HEK293 (cell line): ENCODE measurements around the gene CWC25.

Experiments used
- CTCF ChIA-PET: fragments of 350-600 bp; formaldehyde crosslinking; extraction: SDS; loops from one replicate; lab custom pipeline; 2021; ENCODE audit warnings: antibody characterized with exemption; lab: Yijun Ruan, JAX
- POLR2A ChIA-PET: fragments of 300-600 bp; formaldehyde crosslinking; extraction: SDS; loops from one replicate; lab custom pipeline; 2020; ENCODE audit warnings: antibody characterized with exemption, inconsistent platforms; lab: Yijun Ruan, JAX
- H3K27ac ChIP-seq: fragments of 200-500 bp; sonication (Bioruptor generic); 2 replicates; pipeline ENCODE4 v1.5.1; 2014; ENCODE audit warnings: low read depth, low read length, control low read depth, inconsistent platforms; ENCODE audit errors: extremely low read depth
- H3K36me3 ChIP-seq, 2 experiments: fragments of 200-500 bp in 1 of 2; sonication (Bioruptor generic) in 1 of 2; 1 replicate in 1 of 2; 2 replicates in 1 of 2; pipeline ENCODE4 v1.5.1; 2014 to 2017; ENCODE audit warnings: inconsistent platforms in 2 of 2, low read length in 2 of 2; ENCODE audit not compliant: control insufficient read depth in 2 of 2, insufficient read depth in 1 of 2
- H3K4me1 ChIP-seq: fragments of 200-500 bp; sonication (Bioruptor generic); 2 replicates; pipeline ENCODE4 v1.5.1; 2014; ENCODE audit warnings: mild to moderate bottlenecking, low read length, inconsistent platforms; ENCODE audit not compliant: control insufficient read depth, insufficient read depth
- H3K4me3 ChIP-seq: 2 replicates; pipeline ENCODE4 v1.5.1; 2011; ENCODE audit warnings: low read depth, mild to moderate bottlenecking, control low read depth, low read length, moderate library complexity
- H3K9me3 ChIP-seq: fragments of 200-500 bp; sonication (Bioruptor generic); 2 replicates; pipeline ENCODE4 v1.5.1; 2014; ENCODE audit warnings: low read depth, low read length, inconsistent platforms; ENCODE audit not compliant: control insufficient read depth, insufficient read depth
- ATF2 ChIP-seq: fragments of 450-650 bp; formaldehyde crosslinking; IDR thresholded peaks from 2 replicates; pipeline ENCODE4 v1.5.1; 2016; ENCODE audit warnings: missing biosample characterization, missing genetic modification characterization, low read depth
- GLI4 ChIP-seq: fragments of 450-650 bp; formaldehyde crosslinking; IDR thresholded peaks from 2 replicates; pipeline ENCODE4 v1.5.1; 2016; ENCODE audit warnings: missing biosample characterization, missing genetic modification characterization
- GLIS1 ChIP-seq: fragments of 450-650 bp; formaldehyde crosslinking; IDR thresholded peaks from 2 replicates; pipeline ENCODE4 v1.5.1; 2016; ENCODE audit warnings: missing biosample characterization, missing genetic modification characterization
- ZFP3 ChIP-seq: fragments of 450-650 bp; formaldehyde crosslinking; IDR thresholded peaks from 2 replicates; pipeline ENCODE4 v1.5.1; 2016; ENCODE audit warnings: low read depth, missing biosample characterization, missing genetic modification characterization
- ZNF121 ChIP-seq: fragments of 450-650 bp; formaldehyde crosslinking; IDR thresholded peaks from 2 replicates; pipeline ENCODE4 v1.5.1; 2016; ENCODE audit warnings: missing biosample characterization, missing genetic modification characterization
- ZNF169 ChIP-seq: fragments of 450-650 bp; formaldehyde crosslinking; IDR thresholded peaks from 2 replicates; pipeline ENCODE4 v1.5.1; 2016; ENCODE audit warnings: missing biosample characterization, missing genetic modification characterization
- ZNF544 ChIP-seq: fragments of 450-650 bp; formaldehyde crosslinking; IDR thresholded peaks from 2 replicates; pipeline ENCODE4 v1.5.0; 2017; ENCODE audit warnings: missing biosample characterization, missing genetic modification characterization
- ZNF555 ChIP-seq: fragments of 450-650 bp; formaldehyde crosslinking; conservative IDR thresholded peaks from 2 replicates; pipeline ENCODE4 v1.5.1; 2017; ENCODE audit warnings: missing biosample characterization, mild to moderate bottlenecking, missing genetic modification characterization, inconsistent platforms
- ZNF561 ChIP-seq: fragments of 450-650 bp; IDR thresholded peaks from 2 replicates; pipeline ENCODE4 v1.5.1; 2018; ENCODE audit warnings: missing biosample characterization, missing genetic modification characterization, borderline replicate concordance
- ZNF626 ChIP-seq: fragments of 450-650 bp; sonication (Bioruptor Pico); formaldehyde crosslinking; IDR thresholded peaks from 2 replicates; pipeline ENCODE4 v1.5.1; 2018; ENCODE audit warnings: missing biosample characterization, missing genetic modification characterization, inconsistent platforms
- ZNF639 ChIP-seq: fragments of 450-650 bp; formaldehyde crosslinking; IDR thresholded peaks from 2 replicates; pipeline ENCODE4 v1.5.1; 2016; ENCODE audit warnings: missing biosample characterization, missing genetic modification characterization
- ZNF658 ChIP-seq: fragments of 450-650 bp; formaldehyde crosslinking; IDR thresholded peaks from 2 replicates; pipeline ENCODE4; 2016; ENCODE audit warnings: missing biosample characterization, missing genetic modification characterization
- ZNF707 ChIP-seq: fragments of 450-650 bp; formaldehyde crosslinking; IDR thresholded peaks from 2 replicates; pipeline ENCODE4 v1.5.1; 2016; ENCODE audit warnings: missing biosample characterization, missing genetic modification characterization
- ZNF837 ChIP-seq: fragments of 450-650 bp; formaldehyde crosslinking; IDR thresholded peaks from 2 replicates; pipeline ENCODE4 v1.5.1; 2016; ENCODE audit warnings: missing biosample characterization, missing genetic modification characterization
- ZSCAN16 ChIP-seq: fragments of 450-650 bp; formaldehyde crosslinking; IDR thresholded peaks from 2 replicates; pipeline ENCODE4 v1.5.1; 2016; ENCODE audit warnings: missing biosample characterization, missing genetic modification characterization
- TF ChIP-seq, protein P1 (sequence below): fragments of 450-650 bp; formaldehyde crosslinking; IDR thresholded peaks from 2 replicates; pipeline ENCODE4 v1.5.1; 2016; ENCODE audit warnings: missing biosample characterization, missing genetic modification characterization
- TF ChIP-seq, protein P2 (sequence below): IDR thresholded peaks from 2 replicates; pipeline ENCODE4 v1.6.1; 2011; ENCODE audit warnings: mild to moderate bottlenecking, low read depth, low read length, borderline replicate concordance
- TF ChIP-seq, protein P3 (sequence below): fragments of 450-650 bp; formaldehyde crosslinking; conservative IDR thresholded peaks from 2 replicates; pipeline ENCODE4 v1.5.1; 2016; ENCODE audit warnings: low read depth, missing biosample characterization, missing genetic modification characterization

The CWC25 gene

DNA sequence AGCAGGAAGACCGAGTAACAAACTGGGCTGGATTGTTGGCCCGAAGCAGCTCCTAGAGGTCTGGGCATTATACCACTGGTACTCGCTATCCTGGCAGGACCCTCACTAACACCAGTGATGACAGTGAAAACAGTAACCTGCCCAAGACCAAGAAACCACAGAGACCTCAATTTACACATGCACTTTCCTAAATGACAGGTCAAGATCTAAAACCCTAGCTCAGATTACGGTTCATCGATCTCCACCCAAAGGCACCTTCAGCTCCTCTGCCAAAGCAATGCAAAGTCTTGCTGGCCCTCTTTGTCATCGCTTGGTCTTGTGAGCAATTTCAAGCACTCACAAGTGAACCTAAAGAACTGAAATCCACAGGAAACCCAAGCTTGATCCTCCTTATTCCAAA, 27.3 kb downstream of the CWC25 start:
- CTCF ChIA-PET = interaction anchor here (0.6 to 1.6 kb wide), 3 partner anchors 9 to 348 kb away, joined by 3 to 8 read pairs (median 6); no protein-coding TSS in a partner anchor

GRCh38 chr17:38797158-38797490, 28.0 kb downstream of the CWC25 start:
- no peak overlapping the region for H3K4me3 ChIP-seq
- peak; percentile 16; the same call in 1 of the 2 replicates for TF ChIP-seq GLIS1 (tag by site-specific recombination)
- no peak for TF ChIP-seq ZNF555 (tag by site-specific recombination)
- H3K36me3 ChIP-seq = peaks cover 29 to 53% of the 10 kb centered on the region in 2 experiments
- no peak overlapping the region for H3K27ac ChIP-seq
- H3K9me3 ChIP-seq = no peaks in the 10 kb centered on the region
- POLR2A ChIA-PET = interaction anchor here (0.6 to 0.9 kb wide), 2 partner anchors 51 to 140 kb away, joined by 3 to 5 read pairs; no protein-coding TSS in a partner anchor
- CTCF ChIA-PET = interaction anchor here (1.3 to 1.6 kb wide), 2 partner anchors 8 to 35 kb away, joined by 6 to 8 read pairs; no protein-coding TSS in a partner anchor
- H3K4me1 ChIP-seq = peaks cover 17% of the 10 kb centered on the region

More for the DNA sequence above, 27.3 kb downstream of the CWC25 start:
- H3K9me3 ChIP-seq = no peaks in the 10 kb centered on the region
- peak overlapping the region; percentile 2; the same call in 1 of the 2 replicates for H3K4me3 ChIP-seq
- H3K27ac ChIP-seq = no peak overlapping the region
- POLR2A ChIA-PET = interaction anchor here (0.9 to 1.2 kb wide), 5 partner anchors 9 to 73 kb away, joined by 3 to 5 read pairs (median 4); no protein-coding TSS in a partner anchor
- H3K36me3 ChIP-seq = peaks cover 35 to 55% of the 10 kb centered on the region in 2 experiments
- no peak for TF ChIP-seq ZNF837 (tag by site-specific recombination)
- TF ChIP-seq ZNF658 (tag by site-specific recombination) = no peak
- no peak for TF ChIP-seq ZNF639 (tag by site-specific recombination)
- TF ChIP-seq ZSCAN16 (tag by site-specific recombination) = no peak
- TF ChIP-seq GLI4 = no peak
- TF ChIP-seq ZNF169 (tag by site-specific recombination) = no peak
- no peak for TF ChIP-seq ZNF707
- TF ChIP-seq, protein P1, sequence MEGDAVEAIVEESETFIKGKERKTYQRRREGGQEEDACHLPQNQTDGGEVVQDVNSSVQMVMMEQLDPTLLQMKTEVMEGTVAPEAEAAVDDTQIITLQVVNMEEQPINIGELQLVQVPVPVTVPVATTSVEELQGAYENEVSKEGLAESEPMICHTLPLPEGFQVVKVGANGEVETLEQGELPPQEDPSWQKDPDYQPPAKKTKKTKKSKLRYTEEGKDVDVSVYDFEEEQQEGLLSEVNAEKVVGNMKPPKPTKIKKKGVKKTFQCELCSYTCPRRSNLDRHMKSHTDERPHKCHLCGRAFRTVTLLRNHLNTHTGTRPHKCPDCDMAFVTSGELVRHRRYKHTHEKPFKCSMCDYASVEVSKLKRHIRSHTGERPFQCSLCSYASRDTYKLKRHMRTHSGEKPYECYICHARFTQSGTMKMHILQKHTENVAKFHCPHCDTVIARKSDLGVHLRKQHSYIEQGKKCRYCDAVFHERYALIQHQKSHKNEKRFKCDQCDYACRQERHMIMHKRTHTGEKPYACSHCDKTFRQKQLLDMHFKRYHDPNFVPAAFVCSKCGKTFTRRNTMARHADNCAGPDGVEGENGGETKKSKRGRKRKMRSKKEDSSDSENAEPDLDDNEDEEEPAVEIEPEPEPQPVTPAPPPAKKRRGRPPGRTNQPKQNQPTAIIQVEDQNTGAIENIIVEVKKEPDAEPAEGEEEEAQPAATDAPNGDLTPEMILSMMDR = no peak
- TF ChIP-seq ZNF561 (tag by site-specific recombination) = no peak
- TF ChIP-seq ZNF544 (tag by site-specific recombination) = no peak
- TF ChIP-seq ZNF121 = no peak
- TF ChIP-seq, protein P2, sequence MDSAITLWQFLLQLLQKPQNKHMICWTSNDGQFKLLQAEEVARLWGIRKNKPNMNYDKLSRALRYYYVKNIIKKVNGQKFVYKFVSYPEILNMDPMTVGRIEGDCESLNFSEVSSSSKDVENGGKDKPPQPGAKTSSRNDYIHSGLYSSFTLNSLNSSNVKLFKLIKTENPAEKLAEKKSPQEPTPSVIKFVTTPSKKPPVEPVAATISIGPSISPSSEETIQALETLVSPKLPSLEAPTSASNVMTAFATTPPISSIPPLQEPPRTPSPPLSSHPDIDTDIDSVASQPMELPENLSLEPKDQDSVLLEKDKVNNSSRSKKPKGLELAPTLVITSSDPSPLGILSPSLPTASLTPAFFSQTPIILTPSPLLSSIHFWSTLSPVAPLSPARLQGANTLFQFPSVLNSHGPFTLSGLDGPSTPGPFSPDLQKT = no peak
- peaks cover 17% of the 10 kb centered on the region for H3K4me1 ChIP-seq

DNA sequence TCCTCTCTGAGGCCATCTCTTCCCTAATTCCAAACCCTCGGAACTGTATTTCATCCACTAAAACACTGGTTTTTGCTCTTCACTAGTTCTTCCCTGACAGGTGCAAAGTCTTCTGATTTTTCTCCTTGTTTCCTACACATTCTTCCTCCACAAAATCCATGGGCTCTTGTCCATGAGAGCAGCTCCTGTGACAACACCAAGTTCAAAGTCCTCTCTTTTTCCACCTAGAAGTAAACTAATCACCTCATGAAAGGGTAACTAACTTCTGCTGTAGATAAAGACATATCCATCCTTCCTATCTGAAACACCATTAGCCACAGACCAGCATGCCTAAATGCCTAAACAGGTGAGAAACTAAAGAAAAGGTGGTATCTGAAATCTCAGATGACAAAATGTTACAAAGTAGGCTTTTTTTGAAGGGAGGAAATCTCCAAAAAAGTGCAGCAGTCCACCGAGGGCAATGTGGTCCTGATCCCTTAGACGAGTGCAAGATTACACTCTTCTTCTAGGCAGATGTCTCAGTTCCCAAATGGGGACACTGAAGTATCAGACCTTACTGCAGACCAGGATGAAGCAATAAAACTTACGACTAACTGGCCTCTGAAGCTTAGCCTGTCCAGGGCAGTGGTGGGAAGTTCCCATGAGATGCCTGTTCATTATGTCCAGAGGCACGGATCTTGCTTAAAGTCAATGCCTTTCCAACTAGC, 28.5 kb downstream of the CWC25 start:
- peaks cover 17% of the 10 kb centered on the region for H3K4me1 ChIP-seq
- no peak overlapping the region for H3K4me3 ChIP-seq
- ChIA-PET POLR2A (no interaction called here), CTCF (interaction anchor here (0.8 to 1.6 kb wide), 2 partner anchors 8 to 35 kb away, joined by 3 to 6 read pairs; no protein-coding TSS in a partner anchor)
- H3K36me3 ChIP-seq = peaks cover 30 to 50% of the 10 kb centered on the region in 2 experiments
- no peaks in the 10 kb centered on the region for H3K9me3 ChIP-seq
- H3K27ac ChIP-seq = no peak overlapping the region
- TF ChIP-seq, protein P3, sequence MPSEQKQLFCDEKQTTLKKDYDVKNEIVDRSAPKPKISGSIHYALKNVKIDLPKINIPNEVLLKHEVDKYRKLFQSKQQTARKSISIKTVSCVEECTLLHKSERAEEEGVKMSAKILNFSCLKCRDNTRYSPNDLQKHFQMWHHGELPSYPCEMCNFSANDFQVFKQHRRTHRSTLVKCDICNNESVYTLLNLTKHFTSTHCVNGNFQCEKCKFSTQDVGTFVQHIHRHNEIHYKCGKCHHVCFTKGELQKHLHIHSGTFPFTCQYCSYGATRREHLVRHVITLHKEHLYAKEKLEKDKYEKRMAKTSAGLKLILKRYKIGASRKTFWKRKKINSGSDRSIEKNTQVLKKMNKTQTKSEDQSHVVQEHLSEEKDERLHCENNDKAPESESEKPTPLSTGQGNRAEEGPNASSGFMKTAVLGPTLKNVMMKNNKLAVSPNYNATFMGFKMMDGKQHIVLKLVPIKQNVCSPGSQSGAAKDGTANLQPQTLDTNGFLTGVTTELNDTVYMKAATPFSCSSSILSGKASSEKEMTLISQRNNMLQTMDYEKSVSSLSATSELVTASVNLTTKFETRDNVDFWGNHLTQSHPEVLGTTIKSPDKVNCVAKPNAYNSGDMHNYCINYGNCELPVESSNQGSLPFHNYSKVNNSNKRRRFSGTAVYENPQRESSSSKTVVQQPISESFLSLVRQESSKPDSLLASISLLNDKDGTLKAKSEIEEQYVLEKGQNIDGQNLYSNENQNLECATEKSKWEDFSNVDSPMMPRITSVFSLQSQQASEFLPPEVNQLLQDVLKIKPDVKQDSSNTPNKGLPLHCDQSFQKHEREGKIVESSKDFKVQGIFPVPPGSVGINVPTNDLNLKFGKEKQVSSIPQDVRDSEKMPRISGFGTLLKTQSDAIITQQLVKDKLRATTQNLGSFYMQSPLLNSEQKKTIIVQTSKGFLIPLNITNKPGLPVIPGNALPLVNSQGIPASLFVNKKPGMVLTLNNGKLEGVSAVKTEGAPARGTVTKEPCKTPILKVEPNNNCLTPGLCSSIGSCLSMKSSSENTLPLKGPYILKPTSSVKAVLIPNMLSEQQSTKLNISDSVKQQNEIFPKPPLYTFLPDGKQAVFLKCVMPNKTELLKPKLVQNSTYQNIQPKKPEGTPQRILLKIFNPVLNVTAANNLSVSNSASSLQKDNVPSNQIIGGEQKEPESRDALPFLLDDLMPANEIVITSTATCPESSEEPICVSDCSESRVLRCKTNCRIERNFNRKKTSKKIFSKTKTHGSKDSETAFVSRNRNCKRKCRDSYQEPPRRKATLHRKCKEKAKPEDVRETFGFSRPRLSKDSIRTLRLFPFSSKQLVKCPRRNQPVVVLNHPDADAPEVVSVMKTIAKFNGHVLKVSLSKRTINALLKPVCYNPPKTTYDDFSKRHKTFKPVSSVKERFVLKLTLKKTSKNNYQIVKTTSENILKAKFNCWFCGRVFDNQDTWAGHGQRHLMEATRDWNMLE (tag by site-specific recombination) = no peak
- TF ChIP-seq ZFP3 (tag by site-specific recombination) (no peak), ATF2 (tag by site-specific recombination) (no peak), ZNF626 (no peak)
